Forelimb muscle (tissue), 1 donor: ENCODE results near the gene ZNF236. TPM values are rescaled to one million over a fixed set of nuclear protein-coding genes. Genes with fewer than 3 reads are reported as not detected.
"Not testable (repeated sequence)": the region's sequence is repeated elsewhere in the genome, so short reads cannot be mapped to it uniquely, and the experiment has no call there.

ENCODE experiments used
- DNase-seq: peaks from one replicate; pipeline ENCODE4 v3.0.0-alpha.2; 2013; ENCODE audit warnings: low read depth
- polyA plus RNA-seq: library from polyadenylated mRNA; unstranded; fragments of 120-200 nt; gene quantifications from one replicate; pipeline ENCODE4 v1.2.1, GENCODE V29; 2013; ENCODE audit not compliant: insufficient read length

The ZNF236 gene
- 5.9 TPM for polyA plus RNA-seq

GRCh38 chr18:76822506-76823160, at the start of gene ZNF236:
Gene ZNF236 (plus strand): TSS chr18:76822557. CDS start chr18:76822608, 51 bp downstream.
- peak; percentile 55 for DNase-seq

- no peak for DNase-seq
Measured at GRCh38 chr18:76772665-76773064, 49.7 kb upstream of the ZNF236 start.

- not testable (repeated sequence) for DNase-seq
Measured at GRCh38 chr18:76777036-76777435, 45.3 kb upstream of the ZNF236 start.

- no peak for DNase-seq
Measured at GRCh38 chr18:76783786-76784484, 38.4 kb upstream of the ZNF236 start.

GRCh38 chr18:76785872-76786271, 36.5 kb upstream of the ZNF236 start:
- DNase-seq = no peak

- DNase-seq = no peak
Measured at GRCh38 chr18:76788571-76789317, 33.6 kb upstream of the ZNF236 start.

- DNase-seq = no peak
Measured at GRCh38 chr18:76791106-76791505, 31.3 kb upstream of the ZNF236 start.

- DNase-seq = no peak
Measured at GRCh38 chr18:76791642-76792041, 30.7 kb upstream of the ZNF236 start.

GRCh38 chr18:76794326-76794725, 28.0 kb upstream of the ZNF236 start:
- no peak for DNase-seq

- no peak for DNase-seq
Measured at GRCh38 chr18:76801567-76802505, 20.5 kb upstream of the ZNF236 start.

- DNase-seq = no peak
Measured at GRCh38 chr18:76803413-76803812, 18.9 kb upstream of the ZNF236 start.

GRCh38 chr18:76803814-76804213, 18.5 kb upstream of the ZNF236 start:
- no peak for DNase-seq

GRCh38 chr18:76805221-76805620, 17.1 kb upstream of the ZNF236 start:
- DNase-seq = no peak

GRCh38 chr18:76806301-76806700, 16.1 kb upstream of the ZNF236 start:
- no peak for DNase-seq

- DNase-seq = no peak
Measured at GRCh38 chr18:76808561-76808960, 13.8 kb upstream of the ZNF236 start.

- DNase-seq = not testable (repeated sequence)
Measured at GRCh38 chr18:76811530-76811929, 10.8 kb upstream of the ZNF236 start.

- no peak for DNase-seq
Measured at GRCh38 chr18:76814256-76814655, 8.1 kb upstream of the ZNF236 start.

- no peak for DNase-seq
Measured at GRCh38 chr18:76816127-76816526, 6.2 kb upstream of the ZNF236 start.

- no peak for DNase-seq
Measured at GRCh38 chr18:76817888-76818611, 4.3 kb upstream of the ZNF236 start.

- DNase-seq = no peak
Measured at GRCh38 chr18:76819411-76820136, 2.8 kb upstream of the ZNF236 start.
